Erythroblast (primary cell): ENCODE results near the gene PCNA.

Experiments used
- GATA1 ChIP-seq: IDR thresholded peaks from 2 replicates; pipeline ENCODE4 v1.6.1; 2011; ENCODE audit warnings: low read depth, mild to moderate bottlenecking, control low read depth, low read length, moderate library complexity
- POLR2A ChIP-seq: IDR thresholded peaks from 2 replicates; pipeline ENCODE4 v1.6.1; 2011; ENCODE audit warnings: mild to moderate bottlenecking, low read length

DNA sequence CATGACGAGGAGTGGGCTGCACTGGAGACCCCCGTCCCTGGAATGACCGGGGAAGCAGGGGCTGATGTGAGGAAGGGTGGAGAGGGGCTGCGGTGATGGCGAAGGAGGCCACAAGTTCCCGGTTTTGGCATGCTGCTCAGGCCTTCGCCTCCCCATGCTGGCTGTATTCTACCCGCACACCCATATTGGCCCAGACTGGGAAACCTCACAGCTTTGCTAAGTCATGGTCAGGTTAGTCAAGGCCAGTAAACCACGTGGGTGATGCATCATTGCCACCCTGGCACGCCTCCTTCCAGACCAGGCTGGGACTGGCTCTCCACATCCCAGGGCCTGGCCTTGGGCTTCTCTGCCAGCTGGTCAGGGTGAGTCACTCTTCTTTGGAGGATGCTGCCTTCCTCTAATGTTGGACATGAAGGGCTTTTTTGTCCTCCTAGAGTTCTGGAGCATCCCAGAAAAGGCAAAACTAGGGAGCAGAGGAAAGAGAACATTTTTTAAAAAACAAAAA lies 53.8 kb downstream of the PCNA start:
- TF ChIP-seq POLR2A (peak; percentile 22), GATA1 (no peak)
